ENCODE data around the gene LHX1. TPM values are rescaled to one million over a fixed set of nuclear protein-coding genes. Genes with fewer than 3 reads are reported as not detected.

LHX1 gene
- total and polyA plus RNA-seq, 2 of the 8 experiments (the other 6 are each of a cell fraction or from before 2014, with no cell fraction given): 0.26 to 0.93 TPM

GRCh38 chr17:36911001-36911400, 26.3 kb upstream of the LHX1 start:
- Histone ChIP-seq H3K4ac (replicated peaks; ENCODE audit: insufficient read length, low read depth, low read length) (no peak overlapping the region), H3K9ac (replicated peaks in 1 of 4; ENCODE audit: extremely low read depth in 1 of 4, low read depth in 3 of 4, low read length in 3 of 4) (no peak overlapping the region), H3K9me3 (ENCODE audit: insufficient read depth in 2 of 2, low read depth in 1 of 2, low read length in 1 of 2) (no peaks in the 10 kb centered on the region), H2BK120ac (replicated peaks; ENCODE audit: low read depth, low read length) (no peak overlapping the region), H4K8ac (ENCODE audit: extremely low read depth, insufficient read depth, low read length) (no peak overlapping the region), H2BK20ac (ENCODE audit: low read length) (no peak overlapping the region), H2BK15ac (ENCODE audit: low read length) (no peak overlapping the region), H3K79me2 (ENCODE audit: control insufficient read depth in 1 of 2, insufficient read depth in 2 of 2, low read length in 2 of 2) (no peaks in the 10 kb centered on the region), H3K4me1 (replicated peaks in 1 of 4; ENCODE audit: control insufficient read depth in 3 of 4, insufficient read depth in 4 of 4, low read length in 3 of 4) (no peaks in the 10 kb centered on the region; a peak in 1 of 7 replicates), H2AFZ (ENCODE audit: low read length) (no peak overlapping the region), H4K91ac (replicated peaks; ENCODE audit: insufficient read length, low read length) (no peak overlapping the region), H3K18ac (ENCODE audit: extremely low read depth, low read length) (no peak overlapping the region), H3K4me3 (ENCODE audit: extremely low read depth in 1 of 4, insufficient read depth in 2 of 4, low read depth in 3 of 4, low read length in 4 of 4) (no peak overlapping the region), H2BK12ac (ENCODE audit: low read depth, low read length) (no peak overlapping the region), H4K20me1 (replicated peaks in 1 of 2; ENCODE audit: control insufficient read depth in 1 of 2, insufficient read depth in 2 of 2, low read length in 2 of 2) (no peaks in the 10 kb centered on the region), H3K23me2 (ENCODE audit: low read depth, low read length) (no peaks in the 10 kb centered on the region), H3K27me3 (replicated peaks in 1 of 4; ENCODE audit: control insufficient read depth in 3 of 4, extremely low read depth in 1 of 4, insufficient read depth in 3 of 4, low read length in 3 of 4) (no peaks in the 10 kb centered on the region), H2BK5ac (ENCODE audit: low read depth, low read length) (no peak overlapping the region), H3K79me1 (ENCODE audit: low read depth, low read length) (no peaks in the 10 kb centered on the region), H3K4me2 (ENCODE audit: insufficient read depth in 1 of 2, low read depth in 2 of 2, low read length in 2 of 2) (no peak overlapping the region), H3K36me3 (ENCODE audit: control insufficient read depth in 2 of 4, insufficient read depth in 4 of 4, low read length in 3 of 4) (no peaks in the 10 kb centered on the region; a peak in 1 of 8 replicates), H3K56ac (replicated peaks; ENCODE audit: insufficient read length, low read depth, low read length) (no peak overlapping the region), H3K27ac (ENCODE audit: low read depth, low read length) (no peak overlapping the region), H4K5ac (ENCODE audit: insufficient read length, low read depth, low read length) (no peak overlapping the region), H3K23ac (ENCODE audit: insufficient read length) (no peak overlapping the region), H2AK5ac (ENCODE audit: low read depth, low read length) (no peak overlapping the region), H3K14ac (ENCODE audit: insufficient read length) (no peak overlapping the region)
- 84% methylated on average over 3 of the region's 3 CpGs; no CpG with 5 or more reads in 1 of the 2 experiments for WGBS, 2 experiments (ENCODE audit: extremely low coverage in 1 of 2, insufficient coverage in 1 of 2, insufficient read length in 1 of 2, insufficient replicate concordance in 2 of 2, low coverage in 1 of 2, low lambda C conversion rate in 2 of 2, missing lambda C conversion rate in 1 of 2)
- DNase-seq (ENCODE audit: low read depth in 1 of 2, low spot score in 2 of 2) (no peak), FAIRE-seq (no peak)
- ChIA-PET CTCF (ENCODE audit: partially characterized antibody) (no interaction called here), POLR2A (ENCODE audit: partially characterized antibody) (no interaction called here)
- no peak for TF ChIP-seq NRF1 (IDR thresholded peaks at IDR 0.05; ENCODE audit: low read depth, low read length)
- no peak for TF ChIP-seq BACH1 (IDR thresholded peaks at IDR 0.05; ENCODE audit: low read length)
- no peak for TF ChIP-seq RFX5 (IDR thresholded peaks at IDR 0.05; ENCODE audit: borderline replicate concordance, low read depth, low read length)
- TF ChIP-seq POU5F1 (IDR thresholded peaks at IDR 0.05; ENCODE audit: low read depth, low read length): no peak
- TF ChIP-seq CHD2 (IDR thresholded peaks at IDR 0.05; ENCODE audit: low read length): no peak
- TF ChIP-seq CTCF (IDR thresholded peaks at IDR 0.05; ENCODE audit: control extremely low read depth in 1 of 3, insufficient read depth in 1 of 3, low read depth in 1 of 3, low read length in 3 of 3): no peak
- no peak for TF ChIP-seq MAFK (IDR thresholded peaks at IDR 0.05; ENCODE audit: low read depth, low read length)
- TF ChIP-seq SIRT6 (IDR thresholded peaks at IDR 0.05; ENCODE audit: low read length): no peak
- no peak for TF ChIP-seq CBX8 (IDR thresholded peaks at IDR 0.05; ENCODE audit: borderline replicate concordance, low read depth, low read length)
- no peak for TF ChIP-seq TEAD4 (IDR thresholded peaks at IDR 0.05; ENCODE audit: low read depth, low read length)
- no peak for TF ChIP-seq TBP (IDR thresholded peaks at IDR 0.05; ENCODE audit: low read depth, low read length)
- TF ChIP-seq ATF3 (IDR thresholded peaks at IDR 0.05; ENCODE audit: insufficient read depth, low read depth, low read length): no peak
- TF ChIP-seq PHF8 (conservative IDR thresholded peaks at IDR 0.05; ENCODE audit: low read depth, low read length): no peak

All from H1 (cell line).